Aortic smooth muscle cell (primary cell): ENCODE measurements around the gene ZFYVE9. TPM values are rescaled to one million over a fixed set of nuclear protein-coding genes. Genes with fewer than 3 reads are reported as not detected.

ENCODE experiments used
- total RNA-seq: library from RNA; depleted of rRNA; stranded (reverse); fragments of >200 nt; gene quantifications from 2 replicates; pipeline ENCODE4 v1.2.3, GENCODE V29; 2014

The ZFYVE9 gene, protein sequence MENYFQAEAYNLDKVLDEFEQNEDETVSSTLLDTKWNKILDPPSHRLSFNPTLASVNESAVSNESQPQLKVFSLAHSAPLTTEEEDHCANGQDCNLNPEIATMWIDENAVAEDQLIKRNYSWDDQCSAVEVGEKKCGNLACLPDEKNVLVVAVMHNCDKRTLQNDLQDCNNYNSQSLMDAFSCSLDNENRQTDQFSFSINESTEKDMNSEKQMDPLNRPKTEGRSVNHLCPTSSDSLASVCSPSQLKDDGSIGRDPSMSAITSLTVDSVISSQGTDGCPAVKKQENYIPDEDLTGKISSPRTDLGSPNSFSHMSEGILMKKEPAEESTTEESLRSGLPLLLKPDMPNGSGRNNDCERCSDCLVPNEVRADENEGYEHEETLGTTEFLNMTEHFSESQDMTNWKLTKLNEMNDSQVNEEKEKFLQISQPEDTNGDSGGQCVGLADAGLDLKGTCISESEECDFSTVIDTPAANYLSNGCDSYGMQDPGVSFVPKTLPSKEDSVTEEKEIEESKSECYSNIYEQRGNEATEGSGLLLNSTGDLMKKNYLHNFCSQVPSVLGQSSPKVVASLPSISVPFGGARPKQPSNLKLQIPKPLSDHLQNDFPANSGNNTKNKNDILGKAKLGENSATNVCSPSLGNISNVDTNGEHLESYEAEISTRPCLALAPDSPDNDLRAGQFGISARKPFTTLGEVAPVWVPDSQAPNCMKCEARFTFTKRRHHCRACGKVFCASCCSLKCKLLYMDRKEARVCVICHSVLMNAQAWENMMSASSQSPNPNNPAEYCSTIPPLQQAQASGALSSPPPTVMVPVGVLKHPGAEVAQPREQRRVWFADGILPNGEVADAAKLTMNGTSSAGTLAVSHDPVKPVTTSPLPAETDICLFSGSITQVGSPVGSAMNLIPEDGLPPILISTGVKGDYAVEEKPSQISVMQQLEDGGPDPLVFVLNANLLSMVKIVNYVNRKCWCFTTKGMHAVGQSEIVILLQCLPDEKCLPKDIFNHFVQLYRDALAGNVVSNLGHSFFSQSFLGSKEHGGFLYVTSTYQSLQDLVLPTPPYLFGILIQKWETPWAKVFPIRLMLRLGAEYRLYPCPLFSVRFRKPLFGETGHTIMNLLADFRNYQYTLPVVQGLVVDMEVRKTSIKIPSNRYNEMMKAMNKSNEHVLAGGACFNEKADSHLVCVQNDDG (N-terminal part only)
- 23.5 and 26.9 TPM in 2 replicates for total RNA-seq

DNA sequence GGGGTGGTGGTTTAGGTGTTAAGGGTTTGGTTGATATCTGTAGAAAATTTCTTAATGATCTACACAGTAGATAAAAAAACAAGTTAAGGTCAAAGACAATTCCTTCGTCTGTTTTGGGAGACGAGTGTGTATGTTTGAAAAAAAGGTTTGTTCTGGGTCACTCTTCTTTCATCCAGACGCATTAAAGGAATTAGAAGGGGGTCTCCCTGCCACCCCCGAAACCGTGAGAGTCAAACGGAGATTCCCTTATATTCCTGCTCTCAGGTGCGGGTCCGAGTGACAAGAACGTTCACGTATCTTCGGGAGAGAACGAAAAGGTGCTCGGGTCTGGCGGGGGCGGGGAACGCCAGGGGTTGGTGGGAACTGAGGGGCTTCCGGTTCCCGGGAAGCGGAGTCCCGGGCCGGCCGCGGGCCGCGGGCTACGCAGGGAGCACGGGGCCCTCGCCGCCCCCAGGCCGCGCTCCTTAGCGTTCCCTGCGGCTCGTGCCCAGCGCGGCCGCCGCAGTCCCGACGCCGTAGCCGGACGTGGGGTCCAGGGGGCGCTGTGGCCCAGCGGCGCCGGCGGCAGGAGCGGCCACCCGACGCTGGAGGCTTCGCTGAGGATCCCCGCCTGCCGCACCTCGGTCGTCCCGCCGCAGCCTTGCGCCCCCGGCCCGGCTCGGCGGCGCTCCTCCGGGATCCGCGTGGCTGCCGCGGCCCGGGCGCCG lies at the start of gene ZFYVE9:
ZFYVE9 (plus strand) TSS at position 577 of the 707 bp plus-strand sequence. CDS start 91,118 bp downstream, outside the sequence.

DNA sequence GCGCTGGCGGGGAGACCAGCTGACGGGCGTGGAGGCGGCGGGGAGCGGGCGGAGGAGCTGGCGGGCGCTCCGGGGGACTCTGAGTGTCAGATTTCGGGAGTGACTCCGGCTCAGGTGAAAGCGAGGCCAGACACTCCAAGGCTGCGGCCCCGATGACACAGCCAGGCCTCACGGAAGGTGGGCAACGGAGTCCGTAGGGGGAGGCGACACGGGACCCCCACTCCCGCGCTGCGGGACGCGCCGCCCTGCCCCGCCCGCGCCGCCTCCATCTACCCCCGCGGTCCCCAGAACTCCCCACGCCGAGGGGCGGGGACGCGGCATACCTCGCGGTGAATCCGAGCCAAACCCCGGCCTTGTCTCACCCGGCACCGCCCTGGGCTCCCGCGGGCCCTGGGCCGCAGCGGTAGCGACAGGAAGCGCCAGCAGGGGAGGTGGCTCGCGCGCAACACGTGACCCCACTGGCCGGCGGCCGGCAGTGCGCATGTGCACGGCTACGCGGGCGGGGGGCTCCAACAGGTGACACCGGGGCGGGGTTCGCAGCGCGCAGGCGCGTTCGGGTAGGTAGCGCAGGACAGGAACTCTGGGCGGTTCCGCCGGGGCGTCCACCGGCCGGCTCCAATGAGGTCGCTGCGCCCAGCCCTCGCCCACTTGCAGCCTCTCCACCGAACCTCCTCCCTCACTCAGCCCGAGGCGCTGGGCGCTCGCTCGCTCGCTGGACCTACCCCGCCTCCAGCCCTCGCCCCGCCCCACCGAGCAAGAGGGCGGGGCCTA lies 224.0 kb downstream of the ZFYVE9 start, which contains the start of gene CC2D1B:
CC2D1B (minus strand) TSS at position 460 of the 771 bp plus-strand sequence. CDS start 1,585 bp downstream, outside the sequence.

Other genes with a start within 250 kb of the ZFYVE9 start
- 0.53 and 1.2 TPM in 2 replicates for gene RAB3B, start 151.4 kb upstream of the ZFYVE9 start, total RNA-seq
- 8.1 and 9.6 TPM in 2 replicates for gene KTI12, start 108.3 kb upstream of the ZFYVE9 start, total RNA-seq
- gene TXNDC12, start 86.9 kb upstream of the ZFYVE9 start, total RNA-seq, result 22.5 and 22.9 TPM in 2 replicates
- 32.9 and 36.8 TPM in 2 replicates for gene BTF3L4, start 85.8 kb upstream of the ZFYVE9 start, total RNA-seq
- gene CC2D1B, start 224.1 kb downstream of the ZFYVE9 start, total RNA-seq, result 28.4 and 29.7 TPM in 2 replicates